Smooth muscle cell (in vitro differentiated cells): Measurements from ENCODE around the gene CSNK1G2. TPM values are rescaled to one million over a fixed set of nuclear protein-coding genes. Genes with fewer than 3 reads are reported as not detected.

ENCODE experiments used
- DNase-seq: peaks from one replicate; lab custom pipeline; 2025; ENCODE audit not compliant: unreplicated experiment; lab: John Stamatoyannopoulos, UW
- H2AFZ ChIP-seq: fragments of 200-600 bp; sonication (generic); 2 replicates; pipeline ENCODE4 v1.6.0; 2016; ENCODE audit warnings: antibody characterized with exemption, low read depth, mild to moderate bottlenecking
- H3F3A ChIP-seq: fragments of 200-600 bp; sonication (generic); 2 replicates; pipeline ENCODE4 v1.6.0; 2017; ENCODE audit warnings: antibody characterized with exemption, low read depth
- H3K27ac ChIP-seq: fragments of 200-600 bp; sonication (generic); 2 replicates; pipeline ENCODE4 v1.5.1; 2016; ENCODE audit warnings: low read depth, mild to moderate bottlenecking
- H3K27me3 ChIP-seq: fragments of 200-600 bp; sonication (generic); 2 replicates; pipeline ENCODE4 v1.6.1; 2016; ENCODE audit warnings: low read depth, mild to moderate bottlenecking
- H3K36me3 ChIP-seq: fragments of 200-600 bp; sonication (generic); 2 replicates; pipeline ENCODE4 v1.5.1; 2016; ENCODE audit warnings: low read depth
- H3K4me1 ChIP-seq: fragments of 200-600 bp; sonication (generic); 2 replicates; pipeline ENCODE4 v1.5.1; 2016; ENCODE audit warnings: low read depth
- H3K4me2 ChIP-seq: fragments of 200-600 bp; sonication (generic); 2 replicates; pipeline ENCODE4 v1.6.0; 2016; ENCODE audit warnings: mild to moderate bottlenecking
- H3K4me3 ChIP-seq: fragments of 200-600 bp; sonication (generic); 2 replicates; pipeline ENCODE4 v1.5.1; 2016; ENCODE audit warnings: mild to moderate bottlenecking
- H3K79me2 ChIP-seq: fragments of 200-600 bp; sonication (generic); 2 replicates; pipeline ENCODE4 v1.6.0; 2016; ENCODE audit warnings: low read depth, mild to moderate bottlenecking
- H3K9ac ChIP-seq: fragments of 200-600 bp; sonication (generic); 2 replicates; pipeline ENCODE4 v1.6.0; 2016; ENCODE audit warnings: low read depth
- H3K9me3 ChIP-seq: fragments of 200-600 bp; sonication (generic); replicated peaks from 2 replicates; pipeline ENCODE4 v1.5.1; 2016; ENCODE audit warnings: low read depth
- H4K20me1 ChIP-seq: fragments of 200-600 bp; sonication (generic); 2 replicates; pipeline ENCODE4 v1.6.0; 2016; ENCODE audit warnings: low read depth
- CTCF ChIP-seq: fragments of 200-600 bp; sonication (generic); IDR thresholded peaks from 2 replicates; pipeline ENCODE4 v1.5.1; 2017; ENCODE audit warnings: borderline replicate concordance, mild to moderate bottlenecking, antibody characterized with exemption; ENCODE audit not compliant: insufficient read depth, poor library complexity, severe bottlenecking
- WGBS: methylation state at CpG from one replicate; pipeline ENCODE4 v1.1.7; 2016; ENCODE audit warnings: low lambda C conversion rate; 5-methylcytosine and 5-hydroxymethylcytosine counted together
- polyA plus RNA-seq: library from polyadenylated mRNA; unstranded; fragments of >200 nt; fragmentation: Nextera tagmentation; extraction: Ambion mirVana; gene quantifications from 2 replicates; pipeline ENCODE4 v1.2.1, GENCODE V29; 2016
- total RNA-seq: library from RNA; depleted of rRNA; stranded (reverse); fragments of >200 nt; gene quantifications from 2 replicates; pipeline ENCODE4 v1.2.3, GENCODE V29; 2014

The CSNK1G2 gene
- total and polyA plus RNA-seq, 2 experiments from 2014 or later = 53.5 to 74.9 TPM

- Histone ChIP-seq H3K36me3 (no peaks in the 10 kb centered on the region), H3K4me1 (no peaks in the 10 kb centered on the region), H3K4me2 (no peak overlapping the region), H2AFZ (no peak overlapping the region), H3K27ac (no peak overlapping the region), H3F3A (no peaks in the 10 kb centered on the region), H3K27me3 (no peaks in the 10 kb centered on the region), H3K79me2 (peaks cover 97% of the 10 kb centered on the region), H4K20me1 (peaks cover 97% of the 10 kb centered on the region), H3K9ac (no peak overlapping the region), H3K4me3 (no peak overlapping the region), H3K9me3 (no peaks in the 10 kb centered on the region)
- no peak for DNase-seq
- TF ChIP-seq CTCF = no peak
- WGBS = 95% methylated on average over 16 of the region's 16 CpGs
Measured at GRCh38 chr19:1950640-1951039, 9.7 kb downstream of the CSNK1G2 start.

GRCh38 chr19:1952635-1953034 lies 11.7 kb downstream of the CSNK1G2 start:
- H3K4me3 ChIP-seq = no peak overlapping the region
- WGBS = 98% methylated on average over 21 of the region's 21 CpGs
- no peaks in the 10 kb centered on the region for H3K36me3 ChIP-seq
- no peak overlapping the region for H2AFZ ChIP-seq
- no peak for TF ChIP-seq CTCF
- H4K20me1 ChIP-seq = peaks cover 97% of the 10 kb centered on the region
- no peaks in the 10 kb centered on the region for H3K9me3 ChIP-seq
- no peak overlapping the region for H3K4me2 ChIP-seq
- H3F3A ChIP-seq = no peaks in the 10 kb centered on the region
- DNase-seq = no peak
- no peaks in the 10 kb centered on the region for H3K4me1 ChIP-seq
- H3K9ac ChIP-seq = no peak overlapping the region
- H3K27ac ChIP-seq = no peak overlapping the region
- no peaks in the 10 kb centered on the region for H3K27me3 ChIP-seq
- peaks cover 97% of the 10 kb centered on the region for H3K79me2 ChIP-seq

DNA sequence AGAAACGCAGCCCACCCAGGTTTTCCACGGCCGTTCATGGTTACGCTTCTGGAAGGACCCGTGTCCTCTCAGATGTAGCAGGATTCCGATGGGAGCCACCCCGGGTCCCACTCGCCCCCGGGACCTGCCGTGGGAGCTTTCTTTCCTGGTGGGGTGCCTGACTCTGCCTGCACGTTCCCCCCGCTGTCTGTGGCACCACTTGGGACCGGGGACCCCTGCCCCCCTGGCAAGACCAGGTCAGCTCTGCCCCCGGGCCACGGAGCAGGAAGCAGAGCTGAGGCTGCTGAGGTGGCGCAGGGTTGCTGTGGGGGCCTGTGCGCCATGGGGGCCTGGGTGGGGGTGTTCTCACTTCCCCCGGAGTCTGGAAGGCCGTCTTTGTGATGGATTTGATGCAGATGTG lies 12.1 kb downstream of the CSNK1G2 start:
- no peak overlapping the region for H3K4me2 ChIP-seq
- 98% methylated on average over 17 of the region's 19 CpGs for WGBS

More for the DNA sequence above, 12.1 kb downstream of the CSNK1G2 start:
- H3K79me2 ChIP-seq = peaks cover 93% of the 10 kb centered on the region
- no peak overlapping the region for H2AFZ ChIP-seq
- no peak for TF ChIP-seq CTCF
- H3K9me3 ChIP-seq = no peaks in the 10 kb centered on the region
- peaks cover 97% of the 10 kb centered on the region for H4K20me1 ChIP-seq
- no peaks in the 10 kb centered on the region for H3K27me3 ChIP-seq
- H3K4me1 ChIP-seq = no peaks in the 10 kb centered on the region
- no peak for DNase-seq
- no peaks in the 10 kb centered on the region for H3F3A ChIP-seq
- H3K27ac ChIP-seq = no peak overlapping the region
- H3K36me3 ChIP-seq = no peaks in the 10 kb centered on the region
- H3K9ac ChIP-seq = no peak overlapping the region
- H3K4me3 ChIP-seq = no peak overlapping the region
